Neural cell (in vitro differentiated cells): ENCODE measurements around the gene DACT2.

ENCODE experiments used
- EP300 ChIP-seq: fragments of 450-650 bp; conservative IDR thresholded peaks from 2 replicates; pipeline ENCODE4 v1.6.1; 2014; ENCODE audit warnings: antibody characterized with exemption, mild to moderate bottlenecking, moderate library complexity; ENCODE audit not compliant: poor library complexity, severe bottlenecking
- TF ChIP-seq, protein P1 (sequence below): fragments of 450-650 bp; IDR thresholded peaks from 2 replicates; pipeline ENCODE4 v1.5.1; 2014; ENCODE audit warnings: antibody characterized with exemption, mild to moderate bottlenecking, moderate library complexity; ENCODE audit not compliant: poor library complexity, severe bottlenecking

DNA sequence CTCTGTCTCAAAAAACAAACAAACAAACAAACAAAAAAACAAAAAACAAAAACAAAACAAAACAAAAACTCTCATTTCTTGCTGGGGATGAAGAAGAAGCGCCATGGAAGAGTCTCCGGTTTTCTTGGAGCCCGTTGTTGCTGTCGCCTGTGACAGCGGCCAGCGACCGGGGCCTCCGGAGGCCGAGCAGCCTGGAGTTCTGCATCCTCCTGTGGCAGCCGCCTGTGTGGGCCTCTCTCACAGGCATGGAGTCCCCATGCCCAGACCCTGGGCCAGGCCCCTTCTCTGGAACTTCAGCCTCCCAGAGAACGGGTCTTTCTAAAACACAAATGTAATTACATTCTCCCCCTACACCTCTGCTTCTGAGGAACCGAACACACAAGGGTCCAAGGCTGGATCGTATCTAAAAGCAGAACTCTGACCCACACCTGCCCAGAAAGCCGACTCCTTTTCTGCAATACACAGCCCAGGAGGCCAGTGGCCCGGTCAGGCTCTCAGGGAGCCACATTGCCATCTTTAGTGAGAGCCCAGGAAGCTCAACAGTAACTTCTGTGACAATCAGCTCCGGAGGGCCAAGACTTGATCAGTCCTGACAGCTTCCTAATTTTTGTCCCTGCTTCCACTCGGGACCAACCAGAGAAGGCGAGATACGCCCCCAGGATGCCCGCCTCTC is 18.5 kb downstream of the DACT2 start:
- TF ChIP-seq, protein P1, sequence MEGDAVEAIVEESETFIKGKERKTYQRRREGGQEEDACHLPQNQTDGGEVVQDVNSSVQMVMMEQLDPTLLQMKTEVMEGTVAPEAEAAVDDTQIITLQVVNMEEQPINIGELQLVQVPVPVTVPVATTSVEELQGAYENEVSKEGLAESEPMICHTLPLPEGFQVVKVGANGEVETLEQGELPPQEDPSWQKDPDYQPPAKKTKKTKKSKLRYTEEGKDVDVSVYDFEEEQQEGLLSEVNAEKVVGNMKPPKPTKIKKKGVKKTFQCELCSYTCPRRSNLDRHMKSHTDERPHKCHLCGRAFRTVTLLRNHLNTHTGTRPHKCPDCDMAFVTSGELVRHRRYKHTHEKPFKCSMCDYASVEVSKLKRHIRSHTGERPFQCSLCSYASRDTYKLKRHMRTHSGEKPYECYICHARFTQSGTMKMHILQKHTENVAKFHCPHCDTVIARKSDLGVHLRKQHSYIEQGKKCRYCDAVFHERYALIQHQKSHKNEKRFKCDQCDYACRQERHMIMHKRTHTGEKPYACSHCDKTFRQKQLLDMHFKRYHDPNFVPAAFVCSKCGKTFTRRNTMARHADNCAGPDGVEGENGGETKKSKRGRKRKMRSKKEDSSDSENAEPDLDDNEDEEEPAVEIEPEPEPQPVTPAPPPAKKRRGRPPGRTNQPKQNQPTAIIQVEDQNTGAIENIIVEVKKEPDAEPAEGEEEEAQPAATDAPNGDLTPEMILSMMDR, result no peak
- no peak for TF ChIP-seq EP300
